Activated CD8-positive, alpha-beta T cell treated with anti-CD3 and anti-CD28 coated beads for 36 hours (primary cell): Measurements from ENCODE around the gene PELI3. TPM values are rescaled to one million over a fixed set of nuclear protein-coding genes. Genes with fewer than 3 reads are reported as not detected.
A peak's percentile ranks its signal among the peaks of the same experiment; 100 is the strongest.

Experiments used
- ATAC-seq: fragments of 200-7000 bp; cut with Tn5 transposase; one replicate; pipeline ENCODE4 v1.10.0; 2021; ENCODE audit warnings: mild to moderate bottlenecking, moderate library complexity
- CTCF ChIA-PET: fragments of 350-600 bp; sonication (Branson Sonifier 250); formaldehyde crosslinking; loops from one replicate; lab custom pipeline; 2021; ENCODE audit warnings: antibody characterized with exemption; lab: Charles Lee
- POLR2A ChIA-PET: fragments of 350-600 bp; sonication (Branson Sonifier 250); formaldehyde crosslinking; loops from one replicate; lab custom pipeline; 2021; ENCODE audit warnings: antibody characterized with exemption; lab: Charles Lee
- DNase-seq: peaks from one replicate; pipeline ENCODE4 v3.0.0-alpha.2; 2020
- H3K27ac Mint-ChIP-seq: one replicate; pipeline ENCODE4 v1.8.0; 2021; ENCODE audit warnings: mild to moderate bottlenecking, mixed read lengths
- H3K27me3 Mint-ChIP-seq: one replicate; pipeline ENCODE4 v1.8.0; 2021; ENCODE audit warnings: mixed read lengths
- H3K36me3 Mint-ChIP-seq: one replicate; pipeline ENCODE4 v1.8.0; 2021; ENCODE audit warnings: low read depth, mixed read lengths
- H3K4me1 Mint-ChIP-seq: one replicate; pipeline ENCODE4 v1.8.0; 2021; ENCODE audit warnings: low read depth, mixed read lengths
- H3K4me3 Mint-ChIP-seq: one replicate; pipeline ENCODE4 v1.8.0; 2021; ENCODE audit warnings: mild to moderate bottlenecking, moderate library complexity, mixed read lengths
- H3K9me3 Mint-ChIP-seq: one replicate; pipeline ENCODE4 v1.8.0; 2021; ENCODE audit warnings: mixed read lengths
- intact Hi-C: fragments of 100-400 bp; cut with micrococcal nuclease; formaldehyde crosslinking; loops from one replicate; pipeline ENCODE4 v1.10.0; 2022
- total RNA-seq, 2 experiments: library from RNA; stranded (reverse); gene quantifications; one replicate each; pipeline ENCODE4 v1.2.3, GENCODE V29; 2021
- TF ChIP-seq, protein P1 (sequence below): fragments of 200-600 bp; IDR thresholded peaks from one replicate; pipeline ENCODE4 v1.8.0; 2022; ENCODE audit warnings: antibody characterized with exemption, mild to moderate bottlenecking

Gene PELI3
- total RNA-seq, 2 experiments from 2014 or later: 6.7 to 10.5 TPM

DNA sequence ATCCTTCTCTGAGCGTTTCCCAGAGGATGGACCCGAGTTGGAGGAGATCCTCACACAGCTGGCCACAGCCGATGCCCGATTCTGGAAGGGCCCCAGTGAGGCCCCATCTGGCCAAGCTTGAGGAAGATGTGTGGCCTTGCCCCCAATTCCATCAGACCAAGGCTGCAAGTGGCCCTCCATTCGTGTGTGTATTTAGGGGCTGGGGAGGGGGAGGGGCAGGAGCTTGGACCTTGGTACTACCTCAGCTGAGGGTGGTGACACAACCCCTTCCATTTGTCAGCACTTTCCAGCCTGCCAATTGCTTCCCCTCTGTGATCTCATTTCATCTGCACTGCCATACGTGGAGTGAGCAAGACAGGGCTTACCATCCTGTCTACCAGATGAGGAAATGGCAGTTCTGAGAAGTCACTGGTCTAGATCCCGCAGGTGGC is 42.4 kb downstream of the PELI3 start:
- intact Hi-C loops: no loop called here
- DNase-seq (peak; percentile 12), ATAC-seq (no peak)
- peaks cover 14% of the 10 kb centered on the region for H3K4me1 Mint-ChIP-seq
- H3K36me3 Mint-ChIP-seq: peaks cover 7% of the 10 kb centered on the region
- H3K9me3 Mint-ChIP-seq: no peaks in the 10 kb centered on the region
- POLR2A ChIA-PET: no interaction called here
- no peak overlapping the region for H3K4me3 Mint-ChIP-seq
- no peak overlapping the region for H3K27ac Mint-ChIP-seq
- no peaks in the 10 kb centered on the region for H3K27me3 Mint-ChIP-seq
- TF ChIP-seq, protein P1, sequence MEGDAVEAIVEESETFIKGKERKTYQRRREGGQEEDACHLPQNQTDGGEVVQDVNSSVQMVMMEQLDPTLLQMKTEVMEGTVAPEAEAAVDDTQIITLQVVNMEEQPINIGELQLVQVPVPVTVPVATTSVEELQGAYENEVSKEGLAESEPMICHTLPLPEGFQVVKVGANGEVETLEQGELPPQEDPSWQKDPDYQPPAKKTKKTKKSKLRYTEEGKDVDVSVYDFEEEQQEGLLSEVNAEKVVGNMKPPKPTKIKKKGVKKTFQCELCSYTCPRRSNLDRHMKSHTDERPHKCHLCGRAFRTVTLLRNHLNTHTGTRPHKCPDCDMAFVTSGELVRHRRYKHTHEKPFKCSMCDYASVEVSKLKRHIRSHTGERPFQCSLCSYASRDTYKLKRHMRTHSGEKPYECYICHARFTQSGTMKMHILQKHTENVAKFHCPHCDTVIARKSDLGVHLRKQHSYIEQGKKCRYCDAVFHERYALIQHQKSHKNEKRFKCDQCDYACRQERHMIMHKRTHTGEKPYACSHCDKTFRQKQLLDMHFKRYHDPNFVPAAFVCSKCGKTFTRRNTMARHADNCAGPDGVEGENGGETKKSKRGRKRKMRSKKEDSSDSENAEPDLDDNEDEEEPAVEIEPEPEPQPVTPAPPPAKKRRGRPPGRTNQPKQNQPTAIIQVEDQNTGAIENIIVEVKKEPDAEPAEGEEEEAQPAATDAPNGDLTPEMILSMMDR: no peak
- CTCF ChIA-PET: interaction anchor here (0.9 to 2.4 kb wide), 5 partner anchors 29 to 122 kb away, joined by 3 to 8 read pairs (median 4); partner anchors contain the start of gene DPP3

DNA sequence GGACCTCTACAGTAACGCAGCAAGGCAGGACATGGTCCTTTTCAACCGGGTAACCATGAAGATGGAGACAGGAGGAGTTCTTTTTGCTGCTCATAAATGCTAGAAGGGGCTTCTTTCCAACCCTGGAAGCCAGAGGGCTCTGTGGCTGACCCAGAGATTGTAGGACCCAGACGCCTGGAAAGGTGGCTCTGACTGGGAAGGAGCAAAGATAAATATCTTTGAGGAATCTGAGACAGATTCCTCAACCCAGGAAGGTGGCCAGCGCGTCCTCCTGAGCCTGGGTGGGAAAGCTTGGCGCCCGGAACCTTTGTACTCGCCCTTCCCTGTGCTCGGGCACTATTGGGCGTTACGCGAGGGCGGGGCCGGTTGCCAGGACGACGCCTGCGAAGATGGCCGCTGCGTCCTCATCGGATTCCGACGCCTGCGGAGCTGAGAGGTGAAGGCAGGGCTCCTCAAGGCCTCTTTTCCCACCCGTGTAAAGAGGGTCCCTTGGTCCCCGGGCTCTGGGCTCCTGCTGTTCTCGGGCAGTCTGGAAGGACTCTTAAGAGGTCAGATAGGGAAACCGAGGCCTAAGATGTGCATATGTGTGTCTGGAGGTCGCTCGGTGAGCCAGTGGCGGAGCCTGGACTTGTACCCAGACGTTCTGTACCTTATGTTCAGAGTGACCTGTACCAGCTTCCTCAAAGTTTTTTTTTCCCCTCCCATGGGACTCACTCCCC is 43.7 kb downstream of the PELI3 start, which contains the start of gene BBS1:
TSS of gene BBS1 (plus strand) at position 365 of the 719 bp plus-strand sequence. CDS start at position 390, 25 bp downstream.
- Mint-ChIP-seq H3K27ac (peak within 1 kb of the TSS; percentile 52), H3K4me3 (peak within 1 kb of the TSS; percentile 93), H3K36me3 (peaks cover 6% of the 10 kb centered on the region), H3K9me3 (no peaks in the 10 kb centered on the region), H3K4me1 (peaks cover 14% of the 10 kb centered on the region), H3K27me3 (no peaks in the 10 kb centered on the region)
- POLR2A ChIA-PET: interaction anchor here (0.6 to 1.0 kb wide), 3 partner anchors 21 to 51 kb away, joined by 3 read pairs; partner anchors contain the start of gene ZDHHC24
- TF ChIP-seq, protein P1: no peak
- peak; percentile 83 for DNase-seq
- intact Hi-C loops: no loop called here
- ATAC-seq: peak; percentile 96
- CTCF ChIA-PET: interaction anchor here (0.8 to 2.3 kb wide), 6 partner anchors 30 to 124 kb away, joined by 3 to 7 read pairs (median 4); partner anchors contain the start of gene DPP3

DNA sequence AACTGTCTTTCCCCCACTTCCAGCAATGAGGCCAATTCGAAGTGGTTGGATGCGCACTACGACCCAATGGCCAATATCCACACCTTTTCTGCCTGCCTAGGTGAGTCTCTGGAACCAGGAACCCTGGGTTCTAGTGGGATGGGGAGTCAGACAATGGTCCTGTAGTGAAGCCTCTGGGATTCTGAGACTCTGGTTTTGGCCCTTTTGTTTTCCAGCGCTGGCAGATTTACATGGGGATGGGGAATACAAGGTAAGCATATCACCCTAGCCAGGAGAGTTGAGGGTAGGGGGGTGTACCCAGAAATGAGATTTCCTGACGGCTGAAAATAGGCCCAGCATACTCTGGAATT is 44.3 kb downstream of the PELI3 start:
- peaks cover 14% of the 10 kb centered on the region for H3K4me1 Mint-ChIP-seq
- H3K9me3 Mint-ChIP-seq: no peaks in the 10 kb centered on the region
- ATAC-seq: no peak
- CTCF ChIA-PET: interaction anchor here (0.8 to 2.3 kb wide), 5 partner anchors 31 to 125 kb away, joined by 3 to 7 read pairs (median 3); partner anchors contain the start of gene DPP3
- no peak overlapping the region for H3K27ac Mint-ChIP-seq
- POLR2A ChIA-PET: interaction anchor here (0.6 to 1.0 kb wide), 2 partner anchors 22 to 51 kb away, joined by 3 read pairs; no protein-coding TSS in a partner anchor
- no peaks in the 10 kb centered on the region for H3K27me3 Mint-ChIP-seq
- peak overlapping the region; percentile 93 for H3K4me3 Mint-ChIP-seq
- DNase-seq: no peak
- peaks cover 6% of the 10 kb centered on the region for H3K36me3 Mint-ChIP-seq
- TF ChIP-seq, protein P1: no peak
- intact Hi-C loops: no loop called here

DNA sequence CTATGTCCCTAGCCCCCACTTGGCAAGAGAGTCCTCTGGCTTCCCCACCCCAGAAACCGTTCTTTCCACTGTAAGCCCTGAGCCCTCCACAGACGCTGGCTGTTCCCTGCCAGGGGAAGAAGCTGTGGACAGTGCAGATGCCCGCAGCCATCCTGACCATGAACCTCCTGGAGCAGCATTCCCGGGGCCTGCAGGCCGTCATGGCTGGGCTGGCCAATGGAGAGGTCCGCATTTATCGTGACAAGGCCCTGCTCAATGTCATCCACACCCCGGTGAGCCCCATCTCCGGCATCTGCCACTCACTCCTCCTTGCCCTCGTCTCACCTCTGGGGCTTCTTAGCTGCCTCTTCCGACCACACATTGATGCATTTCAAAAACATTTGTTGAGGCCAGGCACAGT is 56.9 kb downstream of the PELI3 start:
- CTCF ChIA-PET: no interaction called here
- Mint-ChIP-seq H3K4me1 (no peaks in the 10 kb centered on the region), H3K4me3 (no peak overlapping the region), H3K9me3 (no peaks in the 10 kb centered on the region), H3K36me3 (peaks cover 24% of the 10 kb centered on the region), H3K27ac (no peak overlapping the region), H3K27me3 (no peaks in the 10 kb centered on the region)
- intact Hi-C loops: no loop called here
- no peak for DNase-seq
- TF ChIP-seq, protein P1: no peak
- no peak for ATAC-seq
- POLR2A ChIA-PET: no interaction called here
